B cell (primary cell): Measurements from ENCODE around the gene FRMD4A. TPM values are rescaled to one million over a fixed set of nuclear protein-coding genes. Genes with fewer than 3 reads are reported as not detected.

Source experiments
- ATAC-seq: fragments of 200-7000 bp; cut with Tn5 transposase; one replicate; pipeline ENCODE4 v1.10.0; 2021; ENCODE audit warnings: low read depth, mild to moderate bottlenecking, moderate number of reproducible peaks, moderate library complexity
- CTCF ChIA-PET: fragments of 350-600 bp; sonication (Branson Sonifier 250); formaldehyde crosslinking; loops from one replicate; lab custom pipeline; 2021; ENCODE audit warnings: antibody characterized with exemption, inconsistent platforms; lab: Charles Lee
- POLR2A ChIA-PET: fragments of 350-600 bp; sonication (Branson Sonifier 250); formaldehyde crosslinking; loops from one replicate; lab custom pipeline; 2021; ENCODE audit warnings: antibody characterized with exemption; lab: Charles Lee
- DNase-seq: peaks from one replicate; pipeline ENCODE4 v3.0.0; 2013
- H2AFZ ChIP-seq: 2 replicates; pipeline ENCODE4 v1.6.1; 2012; ENCODE audit warnings: mild to moderate bottlenecking, low read depth, low read length; ENCODE audit not compliant: insufficient read depth, poor library complexity, severe bottlenecking
- H3K27ac ChIP-seq, 2 donors: 1 replicate in 1 of 2; 2 replicates in 1 of 2; pipeline ENCODE4 v1.5.1; 2012 to 2013; ENCODE audit warnings: low read length in 2 of 2, mild to moderate bottlenecking in 2 of 2, moderate library complexity in 1 of 2
- H3K27me3 ChIP-seq, 4 experiments: fragments of 200-600 bp in 1 of 4; sonication (generic) in 1 of 4; replicated peaks in 1 of 4; 1 replicate in 2 of 4; 2 replicates in 2 of 4; pipeline versions ENCODE4 v1.6.1 to v1.7.0; 2013 to 2016; ENCODE audit warnings: low read length in 3 of 4, mild to moderate bottlenecking in 2 of 4, mixed read lengths in 1 of 4, moderate library complexity in 1 of 4; ENCODE audit not compliant: insufficient read depth in 4 of 4, control insufficient read depth in 3 of 4; ENCODE audit errors: control extremely low read depth in 1 of 4
- H3K36me3 ChIP-seq, 2 experiments: replicated peaks in 1 of 2; 1 replicate in 1 of 2; 2 replicates in 1 of 2; pipeline versions ENCODE4 v1.6.1 to v1.7.1; 2013; ENCODE audit warnings: low read length in 1 of 2; ENCODE audit not compliant: insufficient read depth in 2 of 2, control insufficient read depth in 1 of 2; ENCODE audit errors: control extremely low read depth in 1 of 2, extremely low read depth in 1 of 2
- H3K4me1 ChIP-seq, 2 donors: fragments of 200-600 bp in 1 of 2; sonication (generic) in 1 of 2; 1 replicate in 1 of 2; 2 replicates in 1 of 2; pipeline versions ENCODE4 v1.5.1 to v1.6.1; 2013 to 2017; ENCODE audit warnings: low read length in 2 of 2; ENCODE audit not compliant: control insufficient read depth in 2 of 2, insufficient read depth in 2 of 2
- H3K4me2 ChIP-seq: replicated peaks from 2 replicates; pipeline ENCODE3; 2012; ENCODE audit warnings: mild to moderate bottlenecking, low read depth, low read length; ENCODE audit not compliant: poor library complexity, severe bottlenecking
- H3K4me3 ChIP-seq, 5 experiments: fragments of 200-600 bp in 1 of 5; sonication (generic) in 1 of 5; 1 replicate in 3 of 5; 2 replicates in 2 of 5; pipeline versions ENCODE4 v1.5.1 to v1.7.0; 2011 to 2016; ENCODE audit warnings: low read length in 4 of 5, mild to moderate bottlenecking in 4 of 5, low read depth in 2 of 5, control low read depth in 1 of 5, moderate library complexity in 1 of 5; ENCODE audit not compliant: insufficient read depth in 1 of 5; ENCODE audit errors: control extremely low read depth in 1 of 5, extremely low read depth in 1 of 5
- H3K79me2 ChIP-seq: fragments of 200-600 bp; sonication (generic); one replicate; pipeline ENCODE4 v1.6.0; 2016; ENCODE audit warnings: low read length; ENCODE audit not compliant: control insufficient read depth, insufficient read depth
- H3K9ac ChIP-seq: fragments of 200-600 bp; sonication (generic); 2 replicates; pipeline ENCODE4 v1.6.1; 2017; ENCODE audit warnings: mild to moderate bottlenecking, low read length, moderate library complexity
- H3K9me3 ChIP-seq, 3 donors: one replicate each; pipeline versions ENCODE4 v1.6.1 to v1.7.1; 2013; ENCODE audit warnings: low read length in 2 of 3; ENCODE audit not compliant: control insufficient read depth in 2 of 3, insufficient read depth in 1 of 3; ENCODE audit errors: control extremely low read depth in 1 of 3
- H4K20me1 ChIP-seq: 2 replicates; pipeline ENCODE4 v1.6.0; 2012; ENCODE audit warnings: mild to moderate bottlenecking, low read length; ENCODE audit not compliant: insufficient read depth, control insufficient read depth, poor library complexity, severe bottlenecking
- H3K27ac Mint-ChIP-seq: one replicate; pipeline ENCODE4 v1.8.0; 2021; ENCODE audit warnings: mixed read lengths
- H3K27me3 Mint-ChIP-seq: one replicate; pipeline ENCODE4 v1.8.0; 2021; ENCODE audit warnings: mixed read lengths
- H3K4me1 Mint-ChIP-seq: one replicate; pipeline ENCODE4 v1.8.0; 2021; ENCODE audit warnings: mixed read lengths
- H3K4me3 Mint-ChIP-seq: one replicate; pipeline ENCODE4 v1.8.0; 2021; ENCODE audit warnings: mixed read lengths
- H3K9me3 Mint-ChIP-seq: one replicate; pipeline ENCODE4 v1.8.0; 2022; ENCODE audit warnings: mixed read lengths; ENCODE audit not compliant: insufficient read depth
- CTCF ChIP-seq: fragments of 200-600 bp; IDR thresholded peaks from one replicate; pipeline ENCODE4 v1.8.0; 2022; ENCODE audit warnings: antibody characterized with exemption, mild to moderate bottlenecking
- EZH2 ChIP-seq: IDR thresholded peaks from 2 replicates; pipeline ENCODE4 v1.6.1; 2012; ENCODE audit warnings: borderline replicate concordance, low read depth, mild to moderate bottlenecking, moderate library complexity, low read length; ENCODE audit not compliant: insufficient read depth, poor library complexity, severe bottlenecking
- WGBS: methylation state at CpG from one replicate; pipeline ENCODE4 v1.1.5; 2013; ENCODE audit warnings: missing lambda C conversion rate; ENCODE audit not compliant: insufficient coverage; 5-methylcytosine and 5-hydroxymethylcytosine counted together
- intact Hi-C: fragments of 100-400 bp; cut with micrococcal nuclease; formaldehyde crosslinking; loops from one replicate; pipeline ENCODE4 v1.10.0; 2022
- polyA plus RNA-seq: library from polyadenylated mRNA; depleted of rRNA; stranded (reverse); fragments of >200 nt; gene quantifications from 2 replicates; pipeline ENCODE4 v1.2.3, GENCODE V29; 2012
- total RNA-seq, 2 donors: library from RNA; stranded (reverse); fragments of 120-200 nt in 1 of 2; gene quantifications; 1 replicate in 1 of 2; 2 replicates in 1 of 2; pipeline versions ENCODE4 v1.2.3 to v1.2.4, GENCODE V29; 2013 to 2022

FRMD4A gene
- total and polyA plus RNA-seq, 2 donors (not counting 1 experiment from before 2014, with no cell fraction given) = 0.76 to 3.4 TPM

GRCh38 chr10:13813550-13813949 is 517.2 kb downstream of the FRMD4A start:
- ChIA-PET POLR2A (interaction anchor here (1.8 kb wide), 1 partner anchor 19 kb away, joined by 4 read pairs; no protein-coding TSS in a partner anchor), CTCF (no interaction called here)
- Histone ChIP-seq H2AFZ (no peak overlapping the region), H3K4me2 (no peak overlapping the region), H4K20me1 (no peaks in the 10 kb centered on the region), H3K9ac (no peak overlapping the region), H3K4me1 (peaks cover 4 to 7% of the 10 kb centered on the region in 2 donors), H3K36me3 (no peaks in the 10 kb centered on the region), H3K27me3 (no peaks in the 10 kb centered on the region), H3K9me3 (peaks cover 0 to 4% (median 0%) of the 10 kb centered on the region in 3 donors), H3K4me3 (no peak overlapping the region), H3K79me2 (no peaks in the 10 kb centered on the region), H3K27ac (no peak overlapping the region)
- Mint-ChIP-seq H3K4me1 (peaks cover 13% of the 10 kb centered on the region), H3K9me3 (no peaks in the 10 kb centered on the region), H3K27ac (no peak overlapping the region), H3K27me3 (peaks cover 24% of the 10 kb centered on the region), H3K4me3 (no peak overlapping the region)
- no peak for DNase-seq
- no peak for ATAC-seq
- 100% methylated on average over 1 of the region's 5 CpGs for WGBS
- intact Hi-C loops = no loop called here
- no peak for TF ChIP-seq CTCF

GRCh38 chr10:13812804-13813203 is 517.9 kb downstream of the FRMD4A start:
- ChIA-PET CTCF (no interaction called here), POLR2A (interaction anchor here (1.8 kb wide), 1 partner anchor 19 kb away, joined by 4 read pairs; no protein-coding TSS in a partner anchor)
- TF ChIP-seq EZH2 = no peak
- TF ChIP-seq CTCF = no peak
- Mint-ChIP-seq H3K27me3 (peaks cover 21% of the 10 kb centered on the region), H3K4me1 (peaks cover 13% of the 10 kb centered on the region), H3K27ac (no peak overlapping the region), H3K4me3 (no peak overlapping the region), H3K9me3 (no peaks in the 10 kb centered on the region)
- Histone ChIP-seq H3K79me2 (no peaks in the 10 kb centered on the region), H3K27me3 (no peaks in the 10 kb centered on the region), H3K36me3 (no peaks in the 10 kb centered on the region), H3K9ac (no peak overlapping the region), H4K20me1 (no peaks in the 10 kb centered on the region), H3K4me2 (no peak overlapping the region), H2AFZ (no peak overlapping the region), H3K4me1 (peaks cover 4 to 7% of the 10 kb centered on the region in 2 donors), H3K9me3 (peaks cover 0 to 4% (median 0%) of the 10 kb centered on the region in 3 donors), H3K4me3 (no peak overlapping the region), H3K27ac (no peak overlapping the region)
- intact Hi-C loops = no loop called here
- ATAC-seq (no peak), DNase-seq (no peak)
- whole genome bisulfite sequencing = 95% methylated on average over 10 of the region's 11 CpGs
